Measurements from ENCODE around the gene DCAF8.

DNA sequence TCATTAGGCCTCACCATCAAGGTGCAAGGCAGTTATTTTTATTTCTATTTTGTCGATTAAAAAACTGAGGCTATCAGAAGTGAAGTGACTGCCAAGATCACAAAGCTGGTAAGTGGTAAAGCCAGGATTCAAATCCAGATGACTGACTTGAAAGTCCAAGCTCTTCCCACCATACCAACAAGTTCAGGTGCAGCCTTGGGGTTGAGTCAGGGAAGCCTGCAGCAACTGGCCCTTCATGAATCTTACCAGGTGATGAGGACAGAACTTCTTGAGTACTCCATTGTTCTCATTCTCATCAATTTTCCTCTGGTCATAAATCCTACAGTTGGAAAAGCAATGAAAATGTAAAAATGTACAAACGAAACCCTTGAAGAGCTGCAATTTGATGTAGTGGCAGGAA, 37.0 kb downstream of the DCAF8 start:
- TF ChIP-seq, protein P1, sequence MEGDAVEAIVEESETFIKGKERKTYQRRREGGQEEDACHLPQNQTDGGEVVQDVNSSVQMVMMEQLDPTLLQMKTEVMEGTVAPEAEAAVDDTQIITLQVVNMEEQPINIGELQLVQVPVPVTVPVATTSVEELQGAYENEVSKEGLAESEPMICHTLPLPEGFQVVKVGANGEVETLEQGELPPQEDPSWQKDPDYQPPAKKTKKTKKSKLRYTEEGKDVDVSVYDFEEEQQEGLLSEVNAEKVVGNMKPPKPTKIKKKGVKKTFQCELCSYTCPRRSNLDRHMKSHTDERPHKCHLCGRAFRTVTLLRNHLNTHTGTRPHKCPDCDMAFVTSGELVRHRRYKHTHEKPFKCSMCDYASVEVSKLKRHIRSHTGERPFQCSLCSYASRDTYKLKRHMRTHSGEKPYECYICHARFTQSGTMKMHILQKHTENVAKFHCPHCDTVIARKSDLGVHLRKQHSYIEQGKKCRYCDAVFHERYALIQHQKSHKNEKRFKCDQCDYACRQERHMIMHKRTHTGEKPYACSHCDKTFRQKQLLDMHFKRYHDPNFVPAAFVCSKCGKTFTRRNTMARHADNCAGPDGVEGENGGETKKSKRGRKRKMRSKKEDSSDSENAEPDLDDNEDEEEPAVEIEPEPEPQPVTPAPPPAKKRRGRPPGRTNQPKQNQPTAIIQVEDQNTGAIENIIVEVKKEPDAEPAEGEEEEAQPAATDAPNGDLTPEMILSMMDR (IDR thresholded peaks at IDR 0.05): no peak
- TF ChIP-seq POLR2A (IDR thresholded peaks at IDR 0.05): no peak
- no peak for TF ChIP-seq EP300 (IDR thresholded peaks at IDR 0.05)
